Smooth muscle cell (in vitro differentiated cells): ENCODE data around the gene PRRX2. TPM values are rescaled to one million over a fixed set of nuclear protein-coding genes. Genes with fewer than 3 reads are reported as not detected.

ENCODE experiments used
- DNase-seq: peaks from one replicate; lab custom pipeline; 2025; ENCODE audit not compliant: unreplicated experiment; lab: John Stamatoyannopoulos, UW
- H2AFZ ChIP-seq: fragments of 200-600 bp; sonication (generic); 2 replicates; pipeline ENCODE4 v1.6.0; 2016; ENCODE audit warnings: antibody characterized with exemption, low read depth, mild to moderate bottlenecking
- H3F3A ChIP-seq: fragments of 200-600 bp; sonication (generic); 2 replicates; pipeline ENCODE4 v1.6.0; 2017; ENCODE audit warnings: antibody characterized with exemption, low read depth
- H3K27ac ChIP-seq: fragments of 200-600 bp; sonication (generic); 2 replicates; pipeline ENCODE4 v1.5.1; 2016; ENCODE audit warnings: low read depth, mild to moderate bottlenecking
- H3K27me3 ChIP-seq: fragments of 200-600 bp; sonication (generic); 2 replicates; pipeline ENCODE4 v1.6.1; 2016; ENCODE audit warnings: low read depth, mild to moderate bottlenecking
- H3K36me3 ChIP-seq: fragments of 200-600 bp; sonication (generic); 2 replicates; pipeline ENCODE4 v1.5.1; 2016; ENCODE audit warnings: low read depth
- H3K4me1 ChIP-seq: fragments of 200-600 bp; sonication (generic); 2 replicates; pipeline ENCODE4 v1.5.1; 2016; ENCODE audit warnings: low read depth
- H3K4me2 ChIP-seq: fragments of 200-600 bp; sonication (generic); 2 replicates; pipeline ENCODE4 v1.6.0; 2016; ENCODE audit warnings: mild to moderate bottlenecking
- H3K4me3 ChIP-seq: fragments of 200-600 bp; sonication (generic); 2 replicates; pipeline ENCODE4 v1.5.1; 2016; ENCODE audit warnings: mild to moderate bottlenecking
- H3K79me2 ChIP-seq: fragments of 200-600 bp; sonication (generic); 2 replicates; pipeline ENCODE4 v1.6.0; 2016; ENCODE audit warnings: low read depth, mild to moderate bottlenecking
- H3K9ac ChIP-seq: fragments of 200-600 bp; sonication (generic); 2 replicates; pipeline ENCODE4 v1.6.0; 2016; ENCODE audit warnings: low read depth
- H3K9me3 ChIP-seq: fragments of 200-600 bp; sonication (generic); replicated peaks from 2 replicates; pipeline ENCODE4 v1.5.1; 2016; ENCODE audit warnings: low read depth
- H4K20me1 ChIP-seq: fragments of 200-600 bp; sonication (generic); 2 replicates; pipeline ENCODE4 v1.6.0; 2016; ENCODE audit warnings: low read depth
- WGBS: methylation state at CpG from one replicate; pipeline ENCODE4 v1.1.7; 2016; ENCODE audit warnings: low lambda C conversion rate; 5-methylcytosine and 5-hydroxymethylcytosine counted together
- polyA plus RNA-seq: library from polyadenylated mRNA; unstranded; fragments of >200 nt; fragmentation: Nextera tagmentation; extraction: Ambion mirVana; gene quantifications from 2 replicates; pipeline ENCODE4 v1.2.1, GENCODE V29; 2016
- total RNA-seq: library from RNA; depleted of rRNA; stranded (reverse); fragments of >200 nt; gene quantifications from 2 replicates; pipeline ENCODE4 v1.2.3, GENCODE V29; 2014
- TF ChIP-seq, protein P1 (sequence below): fragments of 200-600 bp; sonication (generic); IDR thresholded peaks from 2 replicates; pipeline ENCODE4 v1.5.1; 2017; ENCODE audit warnings: borderline replicate concordance, mild to moderate bottlenecking, antibody characterized with exemption; ENCODE audit not compliant: insufficient read depth, poor library complexity, severe bottlenecking

PRRX2 gene
- total and polyA plus RNA-seq, 2 experiments from 2014 or later = 87.7 to 234 TPM

DNA sequence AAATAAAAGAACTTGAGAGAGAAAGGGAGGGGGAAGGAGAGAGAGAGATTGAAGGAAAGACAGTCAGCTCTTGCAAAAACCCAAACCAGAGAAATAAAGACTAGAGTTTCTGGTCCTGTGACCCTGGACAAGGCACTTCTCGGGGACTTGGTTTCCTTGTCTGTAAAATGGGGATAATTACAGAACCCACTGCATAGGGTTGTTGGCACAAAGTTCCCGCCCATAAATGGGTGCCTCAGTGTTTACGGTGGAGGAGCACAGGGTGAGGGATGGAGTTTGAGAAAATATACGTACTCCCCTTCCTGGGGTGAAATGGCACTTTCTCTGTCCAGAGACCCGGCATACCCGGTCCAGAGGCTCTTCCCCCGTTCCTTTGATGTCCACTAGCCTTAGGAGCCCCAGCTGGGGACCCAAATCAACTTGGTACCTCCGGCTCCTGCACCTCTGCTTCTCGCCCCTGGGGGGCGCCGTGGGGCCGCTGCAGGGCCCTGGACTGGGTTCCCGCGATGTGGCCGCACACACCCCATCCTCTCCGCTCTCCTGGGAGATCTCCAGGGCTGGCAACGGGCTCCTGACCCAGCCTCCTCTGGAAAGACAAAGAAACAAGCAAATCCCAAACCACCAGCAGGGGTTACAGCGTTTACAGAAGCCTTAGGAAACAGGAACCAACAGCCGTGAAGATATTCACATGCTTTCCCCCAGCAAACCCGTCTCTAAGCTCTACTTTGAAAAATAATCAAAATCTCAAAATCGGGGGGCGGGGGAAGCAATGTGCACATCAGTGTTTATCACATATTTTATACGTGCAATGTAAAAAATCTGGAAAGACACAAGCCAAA lies 61.1 kb downstream of the PRRX2 start:
- no peaks in the 10 kb centered on the region for H3K9me3 ChIP-seq
- no peak overlapping the region for H3K4me3 ChIP-seq
- peak; percentile 33 for DNase-seq
- no peaks in the 10 kb centered on the region for H3K27me3 ChIP-seq
- no peak overlapping the region for H2AFZ ChIP-seq
- H3K36me3 ChIP-seq = no peaks in the 10 kb centered on the region
- peak overlapping the region; percentile 52 for H3K4me2 ChIP-seq
- H3K79me2 ChIP-seq = no peaks in the 10 kb centered on the region
- TF ChIP-seq, protein P1, sequence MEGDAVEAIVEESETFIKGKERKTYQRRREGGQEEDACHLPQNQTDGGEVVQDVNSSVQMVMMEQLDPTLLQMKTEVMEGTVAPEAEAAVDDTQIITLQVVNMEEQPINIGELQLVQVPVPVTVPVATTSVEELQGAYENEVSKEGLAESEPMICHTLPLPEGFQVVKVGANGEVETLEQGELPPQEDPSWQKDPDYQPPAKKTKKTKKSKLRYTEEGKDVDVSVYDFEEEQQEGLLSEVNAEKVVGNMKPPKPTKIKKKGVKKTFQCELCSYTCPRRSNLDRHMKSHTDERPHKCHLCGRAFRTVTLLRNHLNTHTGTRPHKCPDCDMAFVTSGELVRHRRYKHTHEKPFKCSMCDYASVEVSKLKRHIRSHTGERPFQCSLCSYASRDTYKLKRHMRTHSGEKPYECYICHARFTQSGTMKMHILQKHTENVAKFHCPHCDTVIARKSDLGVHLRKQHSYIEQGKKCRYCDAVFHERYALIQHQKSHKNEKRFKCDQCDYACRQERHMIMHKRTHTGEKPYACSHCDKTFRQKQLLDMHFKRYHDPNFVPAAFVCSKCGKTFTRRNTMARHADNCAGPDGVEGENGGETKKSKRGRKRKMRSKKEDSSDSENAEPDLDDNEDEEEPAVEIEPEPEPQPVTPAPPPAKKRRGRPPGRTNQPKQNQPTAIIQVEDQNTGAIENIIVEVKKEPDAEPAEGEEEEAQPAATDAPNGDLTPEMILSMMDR = peak; percentile 92
- no peak overlapping the region for H3K27ac ChIP-seq
- H3K4me1 ChIP-seq = peaks cover 8% of the 10 kb centered on the region
- WGBS = 24% methylated on average over 23 of the region's 23 CpGs
- H3K9ac ChIP-seq = no peak overlapping the region
- H3F3A ChIP-seq = no peaks in the 10 kb centered on the region
- H4K20me1 ChIP-seq = no peaks in the 10 kb centered on the region

- TF ChIP-seq, protein P1 = no peak
- no peaks in the 10 kb centered on the region for H3K9me3 ChIP-seq
- H3K36me3 ChIP-seq = no peaks in the 10 kb centered on the region
- H3K4me2 ChIP-seq = no peak overlapping the region
- H2AFZ ChIP-seq = no peak overlapping the region
- H3K4me1 ChIP-seq = peaks cover 8% of the 10 kb centered on the region
- no peaks in the 10 kb centered on the region for H3K27me3 ChIP-seq
- H3F3A ChIP-seq = no peaks in the 10 kb centered on the region
- no peaks in the 10 kb centered on the region for H4K20me1 ChIP-seq
- DNase-seq = no peak
- H3K9ac ChIP-seq = no peak overlapping the region
- no peak overlapping the region for H3K27ac ChIP-seq
- H3K79me2 ChIP-seq = no peaks in the 10 kb centered on the region
- no peak overlapping the region for H3K4me3 ChIP-seq
- 94% methylated on average over 7 of the region's 7 CpGs for WGBS
These were observed 63.3 kb downstream of the PRRX2 start for GRCh38 chr9:129728744-129729143.

DNA sequence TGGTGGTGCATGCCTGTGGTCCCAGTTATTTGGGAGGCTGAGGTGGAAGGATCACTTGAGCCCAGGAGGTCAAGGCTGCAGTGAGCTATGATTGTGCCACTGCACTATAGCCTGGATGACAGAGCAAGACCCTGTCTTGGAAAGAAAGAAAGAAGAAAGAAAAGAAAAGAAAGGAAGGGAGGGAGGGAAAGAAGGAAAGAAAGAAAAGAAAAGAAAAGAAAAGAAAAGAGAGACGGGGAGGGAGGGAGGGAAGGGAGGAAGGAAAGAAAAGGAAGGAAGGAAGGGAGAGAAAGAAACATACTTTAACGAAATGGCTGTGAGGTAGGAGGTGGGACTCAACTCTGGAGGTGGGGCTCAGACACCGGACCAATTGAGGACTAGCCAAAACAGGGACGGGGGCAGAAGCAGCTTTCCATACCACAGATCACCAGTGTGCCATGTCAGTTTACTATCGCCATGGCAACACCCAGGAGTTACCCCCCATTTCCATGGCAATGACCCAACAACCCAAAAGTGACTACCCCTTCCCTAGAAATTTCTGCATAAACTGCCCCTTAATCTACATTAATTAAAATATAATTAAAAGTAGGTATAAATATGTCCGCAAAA lies 66.1 kb downstream of the PRRX2 start:
- no peak overlapping the region for H3K4me3 ChIP-seq
- no peak overlapping the region for H3K4me2 ChIP-seq
- H3K9me3 ChIP-seq = no peaks in the 10 kb centered on the region
- WGBS = 50% methylated on average over 6 of the region's 6 CpGs
- H3K36me3 ChIP-seq = no peaks in the 10 kb centered on the region
- H3K4me1 ChIP-seq = peaks cover 7% of the 10 kb centered on the region
- TF ChIP-seq, protein P1 = no peak
- no peaks in the 10 kb centered on the region for H3F3A ChIP-seq
- DNase-seq = no peak
- no peak overlapping the region for H3K9ac ChIP-seq
- no peaks in the 10 kb centered on the region for H3K27me3 ChIP-seq
- H4K20me1 ChIP-seq = no peaks in the 10 kb centered on the region
- H2AFZ ChIP-seq = no peak overlapping the region
- H3K27ac ChIP-seq = no peak overlapping the region
- H3K79me2 ChIP-seq = no peaks in the 10 kb centered on the region
